NB4 (cell line): ENCODE measurements around the gene STX18.

Source experiments
- DNase-seq: peaks from one replicate; pipeline ENCODE4 v3.0.0; 2010; ENCODE audit warnings: low read depth
- H3K4me3 ChIP-seq: one replicate; pipeline ENCODE4 v1.5.1; 2011; ENCODE audit warnings: mild to moderate bottlenecking, low read depth, low read length, moderate library complexity
- CTCF ChIP-seq: IDR thresholded peaks from one replicate; pipeline ENCODE4 v1.5.1; 2012; ENCODE audit warnings: low read depth, low read length
- MAX ChIP-seq: IDR thresholded peaks from 2 replicates; pipeline ENCODE4 v1.6.1; 2011; ENCODE audit warnings: low read depth, low read length
- MYC ChIP-seq: IDR thresholded peaks from 2 replicates; pipeline ENCODE4 v1.6.1; 2011; ENCODE audit warnings: low read depth, low read length
- POLR2A ChIP-seq: IDR thresholded peaks from 2 replicates; pipeline ENCODE4 v1.6.1; 2011; ENCODE audit warnings: mild to moderate bottlenecking; ENCODE audit not compliant: insufficient read length; ENCODE audit errors: extremely low read depth

Gene STX18

GRCh38 chr4:4428966-4429875 lies 112.6 kb downstream of the STX18 start:
- no peak for DNase-seq
- H3K4me3 ChIP-seq: no peak overlapping the region
- no peak for TF ChIP-seq MYC
- no peak for TF ChIP-seq POLR2A
- no peak for TF ChIP-seq MAX
- no peak for TF ChIP-seq CTCF

- DNase-seq: no peak
- no peak for TF ChIP-seq POLR2A
- no peak for TF ChIP-seq MAX
- TF ChIP-seq MYC: no peak
- no peak for TF ChIP-seq CTCF
Observed at GRCh38 chr4:4427886-4428285, 114.0 kb downstream of the STX18 start.

GRCh38 chr4:4427121-4427870 lies 114.6 kb downstream of the STX18 start:
- TF ChIP-seq CTCF (no peak), MYC (no peak), MAX (no peak), POLR2A (no peak)
- no peak for DNase-seq
- H3K4me3 ChIP-seq: no peak overlapping the region

More at GRCh38 chr4:4427886-4428285, 114.0 kb downstream of the STX18 start:
- no peak overlapping the region for H3K4me3 ChIP-seq

- DNase-seq: no peak
- H3K4me3 ChIP-seq: no peak overlapping the region
- TF ChIP-seq POLR2A (no peak), MYC (no peak), CTCF (no peak)
Observed at GRCh38 chr4:4426511-4427120, 115.2 kb downstream of the STX18 start.

GRCh38 chr4:4425696-4426095 lies 116.2 kb downstream of the STX18 start:
- H3K4me3 ChIP-seq: no peak overlapping the region
- TF ChIP-seq MYC (no peak), CTCF (no peak), MAX (no peak), POLR2A (no peak)
- no peak for DNase-seq
